Measurements from ENCODE around the gene ATOH8.

ATOH8 gene

GRCh38 chr2:85776672-85777071 lies 22.9 kb downstream of the ATOH8 start:
- H3K9me3 Mint-ChIP-seq, result no peaks in the 10 kb centered on the region
- ATAC-seq, result no peak
- H3K27ac Mint-ChIP-seq, result no peak overlapping the region
- H3K4me1 Mint-ChIP-seq, result peaks cover 3% of the 10 kb centered on the region
- DNase-seq, result no peak
- peaks cover 31% of the 10 kb centered on the region for H3K27me3 Mint-ChIP-seq
- no peak overlapping the region for H3K4me3 Mint-ChIP-seq

- Mint-ChIP-seq H3K4me1 (no peaks in the 10 kb centered on the region), H3K27me3 (peaks cover 24% of the 10 kb centered on the region), H3K9me3 (no peaks in the 10 kb centered on the region), H3K27ac (peak overlapping the region in 1 of 2 donors; percentile 77), H3K4me3 (no peak overlapping the region)
- ATAC-seq (no peak), DNase-seq (no peak)
Observed at GRCh38 chr2:85777441-85777861, 23.7 kb downstream of the ATOH8 start.

- H3K9me3 Mint-ChIP-seq, result no peaks in the 10 kb centered on the region
- no peaks in the 10 kb centered on the region for H3K4me1 Mint-ChIP-seq
- peak overlapping the region in 1 of 2 donors; percentile 40 for H3K27ac Mint-ChIP-seq
- H3K27me3 Mint-ChIP-seq, result peaks cover 10% of the 10 kb centered on the region
- ATAC-seq, result no peak
- DNase-seq, result no peak
- no peak overlapping the region for H3K4me3 Mint-ChIP-seq
Observed at GRCh38 chr2:85778646-85779379, 25.0 kb downstream of the ATOH8 start.

GRCh38 chr2:85779641-85780315 lies 26.0 kb downstream of the ATOH8 start:
- Mint-ChIP-seq H3K27ac (no peak overlapping the region), H3K4me3 (no peak overlapping the region), H3K9me3 (no peaks in the 10 kb centered on the region), H3K27me3 (peaks cover 3% of the 10 kb centered on the region), H3K4me1 (peaks cover 3% of the 10 kb centered on the region)
- no peak for DNase-seq
- no peak for ATAC-seq

- no peak for DNase-seq
- H3K4me1 Mint-ChIP-seq, result peaks cover 10% of the 10 kb centered on the region
- no peak overlapping the region for H3K4me3 Mint-ChIP-seq
- no peak overlapping the region for H3K27ac Mint-ChIP-seq
- ATAC-seq, result no peak
- peaks cover 9% of the 10 kb centered on the region for H3K27me3 Mint-ChIP-seq
- H3K9me3 Mint-ChIP-seq, result no peaks in the 10 kb centered on the region
Observed at GRCh38 chr2:85780316-85781012, 26.7 kb downstream of the ATOH8 start.

GRCh38 chr2:85781013-85781332 lies 27.2 kb downstream of the ATOH8 start:
- no peak overlapping the region for H3K27ac Mint-ChIP-seq
- peaks cover 15% of the 10 kb centered on the region for H3K4me1 Mint-ChIP-seq
- peaks cover 14% of the 10 kb centered on the region for H3K27me3 Mint-ChIP-seq
- H3K4me3 Mint-ChIP-seq, result no peak overlapping the region
- H3K9me3 Mint-ChIP-seq, result no peaks in the 10 kb centered on the region
- ATAC-seq, result no peak
- no peak for DNase-seq

- Mint-ChIP-seq H3K9me3 (no peaks in the 10 kb centered on the region), H3K27ac (no peak overlapping the region), H3K4me1 (peaks cover 17% of the 10 kb centered on the region), H3K4me3 (no peak overlapping the region), H3K27me3 (peaks cover 19% of the 10 kb centered on the region)
- DNase-seq (no peak), ATAC-seq (no peak)
Observed at GRCh38 chr2:85783796-85784195, 30.0 kb downstream of the ATOH8 start.

- Mint-ChIP-seq H3K27ac (no peak overlapping the region), H3K4me1 (peaks cover 17% of the 10 kb centered on the region), H3K9me3 (no peaks in the 10 kb centered on the region), H3K4me3 (no peak overlapping the region), H3K27me3 (peaks cover 19% of the 10 kb centered on the region)
- ATAC-seq (no peak), DNase-seq (no peak)
Observed at GRCh38 chr2:85784474-85784986, 30.7 kb downstream of the ATOH8 start.

- peak in 1 of 2 donors; percentile 29 for DNase-seq
- H3K9me3 Mint-ChIP-seq, result no peaks in the 10 kb centered on the region
- ATAC-seq, result peak; percentile 72
- H3K4me3 Mint-ChIP-seq, result peak overlapping the region in 1 of 2 donors; percentile 30
- H3K27me3 Mint-ChIP-seq, result peaks cover 19% of the 10 kb centered on the region
- no peak overlapping the region for H3K27ac Mint-ChIP-seq
- H3K4me1 Mint-ChIP-seq, result peaks cover 17% of the 10 kb centered on the region
Observed at GRCh38 chr2:85785027-85785822, 31.4 kb downstream of the ATOH8 start.

GRCh38 chr2:85785871-85786270 lies 32.1 kb downstream of the ATOH8 start:
- H3K4me3 Mint-ChIP-seq, result no peak overlapping the region
- ATAC-seq, result no peak
- peaks cover 17% of the 10 kb centered on the region for H3K4me1 Mint-ChIP-seq
- H3K27me3 Mint-ChIP-seq, result peaks cover 19% of the 10 kb centered on the region
- H3K27ac Mint-ChIP-seq, result no peak overlapping the region
- H3K9me3 Mint-ChIP-seq, result no peaks in the 10 kb centered on the region
- DNase-seq, result no peak

- DNase-seq (no peak), ATAC-seq (no peak)
- no peak overlapping the region for H3K27ac Mint-ChIP-seq
- peaks cover 19% of the 10 kb centered on the region for H3K27me3 Mint-ChIP-seq
- no peaks in the 10 kb centered on the region for H3K9me3 Mint-ChIP-seq
- H3K4me3 Mint-ChIP-seq, result no peak overlapping the region
- H3K4me1 Mint-ChIP-seq, result peaks cover 17% of the 10 kb centered on the region
Observed at GRCh38 chr2:85786444-85786843, 32.7 kb downstream of the ATOH8 start.

- H3K27ac Mint-ChIP-seq, result no peak overlapping the region
- no peak overlapping the region for H3K4me3 Mint-ChIP-seq
- no peaks in the 10 kb centered on the region for H3K9me3 Mint-ChIP-seq
- no peak for ATAC-seq
- peaks cover 17% of the 10 kb centered on the region for H3K4me1 Mint-ChIP-seq
- peaks cover 23% of the 10 kb centered on the region for H3K27me3 Mint-ChIP-seq
- no peak for DNase-seq
Observed at GRCh38 chr2:85786865-85787264, 33.1 kb downstream of the ATOH8 start.

- H3K4me3 Mint-ChIP-seq, result no peak overlapping the region
- peaks cover 28% of the 10 kb centered on the region for H3K27me3 Mint-ChIP-seq
- H3K4me1 Mint-ChIP-seq, result peaks cover 17% of the 10 kb centered on the region
- DNase-seq (no peak), ATAC-seq (no peak)
- H3K27ac Mint-ChIP-seq, result no peak overlapping the region
- no peaks in the 10 kb centered on the region for H3K9me3 Mint-ChIP-seq
Observed at GRCh38 chr2:85787282-85787980, 33.6 kb downstream of the ATOH8 start.

- peaks cover 17% of the 10 kb centered on the region for H3K4me1 Mint-ChIP-seq
- H3K27me3 Mint-ChIP-seq, result peaks cover 34% of the 10 kb centered on the region
- H3K9me3 Mint-ChIP-seq, result no peaks in the 10 kb centered on the region
- no peak overlapping the region for H3K27ac Mint-ChIP-seq
- DNase-seq (no peak), ATAC-seq (no peak)
- H3K4me3 Mint-ChIP-seq, result no peak overlapping the region
Observed at GRCh38 chr2:85787981-85788340, 34.2 kb downstream of the ATOH8 start.

- Mint-ChIP-seq H3K9me3 (no peaks in the 10 kb centered on the region), H3K4me1 (peaks cover 17% of the 10 kb centered on the region), H3K27me3 (peaks cover 36% of the 10 kb centered on the region), H3K4me3 (no peak overlapping the region), H3K27ac (no peak overlapping the region)
- no peak for ATAC-seq
- DNase-seq, result no peak
Observed at GRCh38 chr2:85788603-85789002, 34.8 kb downstream of the ATOH8 start.

All from stimulated activated naive CD8-positive, alpha-beta T cell treated with anti-CD3 and anti-CD28 coated beads, Interleukin-15, amount 100 ng/mL, for 72 hours (primary cell).